ENCODE data around the gene MGAT5. TPM values are rescaled to one million over a fixed set of nuclear protein-coding genes. Genes with fewer than 3 reads are reported as not detected.

MGAT5 gene
- total RNA-seq, 1 donor from 2014 or later = 58.8 TPM

DNA sequence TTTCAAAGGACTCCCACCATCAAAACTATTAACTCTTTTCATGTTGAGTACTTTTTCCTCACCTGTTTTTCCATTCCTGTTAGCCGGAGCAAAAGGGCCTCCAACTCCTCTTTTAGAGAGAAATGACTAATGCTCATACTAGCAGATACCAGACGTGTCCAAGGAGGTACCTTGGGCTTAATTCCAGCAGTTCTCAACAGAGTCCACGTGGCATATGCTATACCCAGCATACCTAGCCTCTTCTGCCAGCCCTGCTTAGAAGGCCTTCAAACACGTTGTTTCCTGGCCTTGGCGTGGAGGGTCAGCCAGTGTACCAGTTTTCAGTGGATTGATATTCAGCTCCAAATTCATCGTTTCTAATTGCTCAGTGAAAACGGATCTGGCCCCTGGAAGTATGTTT lies 123.9 kb downstream of the MGAT5 start:
- Mint-ChIP-seq H3K4me3 (ENCODE audit: unreplicated experiment) (no peak overlapping the region), H3K9me3 (ENCODE audit: unreplicated experiment) (peaks cover 1% of the 10 kb centered on the region), H3K36me3 (ENCODE audit: unreplicated experiment) (no peaks in the 10 kb centered on the region), H3K27ac (ENCODE audit: unreplicated experiment) (no peak overlapping the region), H3K27me3 (ENCODE audit: unreplicated experiment) (peaks cover 10% of the 10 kb centered on the region), H3K4me1 (ENCODE audit: low read depth, unreplicated experiment) (peaks cover 5% of the 10 kb centered on the region)
- TF ChIP-seq, protein P1, sequence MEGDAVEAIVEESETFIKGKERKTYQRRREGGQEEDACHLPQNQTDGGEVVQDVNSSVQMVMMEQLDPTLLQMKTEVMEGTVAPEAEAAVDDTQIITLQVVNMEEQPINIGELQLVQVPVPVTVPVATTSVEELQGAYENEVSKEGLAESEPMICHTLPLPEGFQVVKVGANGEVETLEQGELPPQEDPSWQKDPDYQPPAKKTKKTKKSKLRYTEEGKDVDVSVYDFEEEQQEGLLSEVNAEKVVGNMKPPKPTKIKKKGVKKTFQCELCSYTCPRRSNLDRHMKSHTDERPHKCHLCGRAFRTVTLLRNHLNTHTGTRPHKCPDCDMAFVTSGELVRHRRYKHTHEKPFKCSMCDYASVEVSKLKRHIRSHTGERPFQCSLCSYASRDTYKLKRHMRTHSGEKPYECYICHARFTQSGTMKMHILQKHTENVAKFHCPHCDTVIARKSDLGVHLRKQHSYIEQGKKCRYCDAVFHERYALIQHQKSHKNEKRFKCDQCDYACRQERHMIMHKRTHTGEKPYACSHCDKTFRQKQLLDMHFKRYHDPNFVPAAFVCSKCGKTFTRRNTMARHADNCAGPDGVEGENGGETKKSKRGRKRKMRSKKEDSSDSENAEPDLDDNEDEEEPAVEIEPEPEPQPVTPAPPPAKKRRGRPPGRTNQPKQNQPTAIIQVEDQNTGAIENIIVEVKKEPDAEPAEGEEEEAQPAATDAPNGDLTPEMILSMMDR (IDR thresholded peaks at IDR 0.05; ENCODE audit: partially characterized antibody, unreplicated experiment) = no peak
- DNase-seq = no peak

DNA sequence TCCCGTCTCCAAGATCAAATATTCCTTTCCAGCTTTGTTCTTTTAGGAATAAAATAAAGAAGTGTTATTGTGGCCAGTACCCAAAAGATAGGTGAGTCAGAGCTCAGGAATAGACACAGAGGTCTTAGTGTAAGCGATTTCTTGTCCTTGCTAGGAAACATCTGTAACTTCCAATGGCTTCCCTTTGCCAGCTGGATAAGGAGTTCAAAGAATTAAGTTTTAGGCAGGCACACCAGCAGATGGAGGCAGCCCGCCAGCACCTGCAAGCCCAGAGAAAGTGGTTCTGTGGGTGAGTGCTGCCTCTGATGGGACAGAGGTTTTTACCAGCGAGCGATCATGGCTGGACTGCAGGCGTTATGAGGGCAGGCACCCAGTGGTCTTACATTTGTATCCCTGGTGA lies 125.4 kb downstream of the MGAT5 start:
- no peak overlapping the region for H3K4me3 Mint-ChIP-seq (ENCODE audit: unreplicated experiment)
- H3K4me1 Mint-ChIP-seq (ENCODE audit: low read depth, unreplicated experiment) = peaks cover 5% of the 10 kb centered on the region
- no peak overlapping the region for H3K27ac Mint-ChIP-seq (ENCODE audit: unreplicated experiment)
- DNase-seq = no peak
- peaks cover 7% of the 10 kb centered on the region for H3K27me3 Mint-ChIP-seq (ENCODE audit: unreplicated experiment)
- H3K9me3 Mint-ChIP-seq (ENCODE audit: unreplicated experiment) = peaks cover 1% of the 10 kb centered on the region
- TF ChIP-seq, protein P1 (IDR thresholded peaks at IDR 0.05; ENCODE audit: partially characterized antibody, unreplicated experiment) = no peak
- H3K36me3 Mint-ChIP-seq (ENCODE audit: unreplicated experiment) = no peaks in the 10 kb centered on the region

DNA sequence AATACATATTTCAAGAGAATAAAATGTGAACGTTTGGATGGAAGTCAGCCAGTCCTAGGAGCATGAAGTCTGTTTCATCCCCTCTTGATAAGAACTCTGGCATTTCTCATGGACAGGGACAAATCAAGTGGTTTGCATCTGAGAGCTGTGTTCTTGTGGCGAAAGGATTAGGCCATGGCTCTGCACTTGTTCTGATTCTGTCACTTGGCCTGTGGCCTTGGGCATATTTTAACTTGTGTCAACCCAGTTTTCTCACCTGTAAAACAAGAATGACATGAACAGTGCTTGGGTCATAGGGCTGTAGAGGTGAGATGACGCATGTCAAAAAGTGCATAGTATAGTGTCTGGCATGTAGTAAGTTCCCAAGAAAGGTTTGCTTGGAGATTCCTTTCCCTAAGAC lies 125.8 kb downstream of the MGAT5 start:
- Mint-ChIP-seq H3K4me1 (ENCODE audit: low read depth, unreplicated experiment) (peaks cover 5% of the 10 kb centered on the region), H3K9me3 (ENCODE audit: unreplicated experiment) (peaks cover 1% of the 10 kb centered on the region), H3K27ac (ENCODE audit: unreplicated experiment) (no peak overlapping the region), H3K27me3 (ENCODE audit: unreplicated experiment) (peaks cover 7% of the 10 kb centered on the region), H3K4me3 (ENCODE audit: unreplicated experiment) (no peak overlapping the region), H3K36me3 (ENCODE audit: unreplicated experiment) (no peaks in the 10 kb centered on the region)
- no peak for DNase-seq
- TF ChIP-seq, protein P1 (IDR thresholded peaks at IDR 0.05; ENCODE audit: partially characterized antibody, unreplicated experiment) = no peak

DNA sequence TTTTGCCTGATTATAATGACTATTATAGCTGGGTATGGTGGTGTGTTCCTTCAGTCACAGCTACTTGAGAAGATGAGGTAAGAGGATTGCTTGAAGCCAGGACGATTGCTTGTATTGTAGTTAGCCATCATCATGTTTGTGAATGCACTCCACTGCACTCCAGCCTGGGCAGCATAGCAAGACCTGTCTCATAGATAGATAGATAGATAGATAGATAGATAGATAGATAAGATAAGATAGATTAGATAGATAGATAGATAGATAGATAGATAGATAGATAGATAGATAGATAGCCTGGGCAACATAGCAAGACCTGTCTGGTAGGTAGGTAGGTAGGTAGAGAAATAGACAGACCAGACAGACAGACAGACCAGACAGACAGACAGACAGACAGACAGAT lies 127.3 kb downstream of the MGAT5 start:
- Mint-ChIP-seq H3K4me3 (ENCODE audit: unreplicated experiment) (no peak overlapping the region), H3K36me3 (ENCODE audit: unreplicated experiment) (no peaks in the 10 kb centered on the region), H3K27ac (ENCODE audit: unreplicated experiment) (no peak overlapping the region), H3K4me1 (ENCODE audit: low read depth, unreplicated experiment) (peaks cover 11% of the 10 kb centered on the region), H3K9me3 (ENCODE audit: unreplicated experiment) (peaks cover 1% of the 10 kb centered on the region), H3K27me3 (ENCODE audit: unreplicated experiment) (peaks cover 3% of the 10 kb centered on the region)
- TF ChIP-seq, protein P1 (IDR thresholded peaks at IDR 0.05; ENCODE audit: partially characterized antibody, unreplicated experiment) = no peak
- DNase-seq = no peak

DNA sequence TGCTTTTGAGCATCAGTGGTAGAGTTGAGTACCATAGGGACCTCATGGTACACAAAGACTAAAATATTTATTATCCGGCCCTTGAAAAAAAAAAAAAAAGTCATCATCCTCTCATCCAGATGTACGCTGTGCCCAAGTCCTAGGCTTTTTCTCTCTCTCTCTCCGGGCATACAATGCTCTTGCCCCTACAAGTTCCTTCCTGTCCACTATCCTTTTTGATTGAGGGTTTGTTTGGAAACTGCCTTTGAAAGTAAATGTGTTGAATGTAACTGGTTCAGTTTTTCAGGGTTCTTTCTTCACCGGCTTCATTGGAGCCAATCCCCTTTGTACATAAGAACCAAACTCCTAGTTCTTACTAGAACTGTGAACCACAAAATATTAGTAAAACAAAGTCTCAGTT lies 130.3 kb downstream of the MGAT5 start:
- Mint-ChIP-seq H3K4me3 (ENCODE audit: unreplicated experiment) (no peak overlapping the region), H3K9me3 (ENCODE audit: unreplicated experiment) (peaks cover under 1% of the 10 kb centered on the region), H3K27me3 (ENCODE audit: unreplicated experiment) (peaks cover under 1% of the 10 kb centered on the region), H3K27ac (ENCODE audit: unreplicated experiment) (no peak overlapping the region), H3K4me1 (ENCODE audit: low read depth, unreplicated experiment) (peaks cover 19% of the 10 kb centered on the region), H3K36me3 (ENCODE audit: unreplicated experiment) (no peaks in the 10 kb centered on the region)
- no peak for DNase-seq
- TF ChIP-seq, protein P1 (IDR thresholded peaks at IDR 0.05; ENCODE audit: partially characterized antibody, unreplicated experiment) = no peak

Data from glutamatergic neuron (in vitro differentiated cells).